C4-2B (cell line): ENCODE measurements around the gene SERINC5.
"Not testable (repeated sequence)": the region's sequence is repeated elsewhere in the genome, so short reads cannot be mapped to it uniquely, and the experiment has no call there.

Source experiments
- H3K27ac ChIP-seq: fragments of 450-650 bp; 2 replicates; pipeline ENCODE4 v1.5.1; 2017
- ZFX ChIP-seq: fragments of 450-650 bp; IDR thresholded peaks from 2 replicates; pipeline ENCODE4 v1.6.1; 2017
- TF ChIP-seq, protein P1 (sequence below): fragments of 450-650 bp; conservative IDR thresholded peaks from 2 replicates; pipeline ENCODE4 v1.5.1; 2017; ENCODE audit warnings: mild to moderate bottlenecking

SERINC5 gene

GRCh38 chr5:80116465-80116864 is 139.4 kb downstream of the SERINC5 start:
- no peak overlapping the region for H3K27ac ChIP-seq
- TF ChIP-seq, protein P1, sequence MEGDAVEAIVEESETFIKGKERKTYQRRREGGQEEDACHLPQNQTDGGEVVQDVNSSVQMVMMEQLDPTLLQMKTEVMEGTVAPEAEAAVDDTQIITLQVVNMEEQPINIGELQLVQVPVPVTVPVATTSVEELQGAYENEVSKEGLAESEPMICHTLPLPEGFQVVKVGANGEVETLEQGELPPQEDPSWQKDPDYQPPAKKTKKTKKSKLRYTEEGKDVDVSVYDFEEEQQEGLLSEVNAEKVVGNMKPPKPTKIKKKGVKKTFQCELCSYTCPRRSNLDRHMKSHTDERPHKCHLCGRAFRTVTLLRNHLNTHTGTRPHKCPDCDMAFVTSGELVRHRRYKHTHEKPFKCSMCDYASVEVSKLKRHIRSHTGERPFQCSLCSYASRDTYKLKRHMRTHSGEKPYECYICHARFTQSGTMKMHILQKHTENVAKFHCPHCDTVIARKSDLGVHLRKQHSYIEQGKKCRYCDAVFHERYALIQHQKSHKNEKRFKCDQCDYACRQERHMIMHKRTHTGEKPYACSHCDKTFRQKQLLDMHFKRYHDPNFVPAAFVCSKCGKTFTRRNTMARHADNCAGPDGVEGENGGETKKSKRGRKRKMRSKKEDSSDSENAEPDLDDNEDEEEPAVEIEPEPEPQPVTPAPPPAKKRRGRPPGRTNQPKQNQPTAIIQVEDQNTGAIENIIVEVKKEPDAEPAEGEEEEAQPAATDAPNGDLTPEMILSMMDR: no peak
- TF ChIP-seq ZFX: no peak

GRCh38 chr5:80116000-80116399 is 139.8 kb downstream of the SERINC5 start:
- no peak overlapping the region for H3K27ac ChIP-seq
- no peak for TF ChIP-seq ZFX
- TF ChIP-seq, protein P1: no peak

- TF ChIP-seq ZFX: no peak
- TF ChIP-seq, protein P1: no peak
- H3K27ac ChIP-seq: no peak overlapping the region
Observed at GRCh38 chr5:80114860-80115259, 141.0 kb downstream of the SERINC5 start.

GRCh38 chr5:80111376-80111990 is 144.4 kb downstream of the SERINC5 start:
- not testable (repeated sequence) for H3K27ac ChIP-seq

DNA sequence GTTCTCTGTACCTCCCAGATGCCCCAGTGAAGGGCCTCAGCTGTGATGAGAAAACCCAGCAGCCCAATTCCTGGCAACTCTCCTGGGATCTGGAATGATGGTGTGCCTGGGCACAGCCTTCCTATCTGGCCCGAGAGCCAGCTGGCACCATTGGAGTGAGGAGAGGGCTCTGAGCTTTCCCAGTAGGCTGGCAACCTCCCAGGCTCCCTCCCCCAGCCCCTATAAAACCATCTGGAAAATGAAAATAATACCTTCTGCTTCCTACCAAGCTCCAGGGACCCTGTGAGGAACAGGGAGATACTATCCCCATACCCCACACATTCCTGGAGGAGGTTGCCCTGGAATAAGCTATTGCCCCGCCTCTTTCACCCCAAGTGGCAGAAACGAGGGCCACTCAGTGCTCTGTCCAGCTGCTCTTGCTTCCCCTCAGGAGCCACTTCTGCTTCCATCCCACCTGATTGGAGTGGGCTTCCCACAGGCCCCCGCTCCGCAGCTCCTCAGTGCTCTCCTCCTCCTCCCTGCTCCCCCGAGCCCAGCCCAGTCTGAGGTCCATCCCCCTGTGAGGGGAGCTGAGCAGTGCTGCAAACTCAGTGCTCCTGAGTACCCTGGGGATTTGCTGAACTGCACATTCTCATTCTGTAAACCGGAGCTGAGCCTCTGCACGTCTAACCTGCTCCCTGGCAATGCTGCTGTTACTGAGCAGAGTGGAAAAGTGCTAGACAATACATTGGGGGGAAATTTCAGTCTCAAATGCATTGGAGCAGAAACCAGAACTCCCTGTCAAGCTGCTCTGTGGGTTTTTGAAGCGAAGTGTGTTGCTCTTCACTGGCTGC is 146.0 kb downstream of the SERINC5 start:
- no peak for TF ChIP-seq ZFX
- no peak overlapping the region for H3K27ac ChIP-seq

- no peak overlapping the region for H3K27ac ChIP-seq
- no peak for TF ChIP-seq ZFX
- TF ChIP-seq, protein P1: no peak
Observed at GRCh38 chr5:80106916-80107315, 148.9 kb downstream of the SERINC5 start.

GRCh38 chr5:80105698-80106439 is 150.0 kb downstream of the SERINC5 start:
- TF ChIP-seq, protein P1: no peak
- TF ChIP-seq ZFX: no peak

GRCh38 chr5:80103371-80103770 is 152.5 kb downstream of the SERINC5 start:
- TF ChIP-seq ZFX: no peak
- TF ChIP-seq, protein P1: no peak
- no peak overlapping the region for H3K27ac ChIP-seq

More at GRCh38 chr5:80105698-80106439, 150.0 kb downstream of the SERINC5 start:
- no peak overlapping the region for H3K27ac ChIP-seq
